Activated CD8-positive, alpha-beta memory T cell treated with anti-CD3 and anti-CD28 coated beads, Interleukin-2, amount 50 U/mL, for 48 hours (primary cell): ENCODE results near the gene PTPRN2.
A peak's percentile ranks its signal among the peaks of the same experiment; 100 is the strongest.

Experiments
- DNase-seq: peaks from one replicate; pipeline ENCODE4 v3.0.0-alpha.2; 2020

PTPRN2 gene

DNA sequence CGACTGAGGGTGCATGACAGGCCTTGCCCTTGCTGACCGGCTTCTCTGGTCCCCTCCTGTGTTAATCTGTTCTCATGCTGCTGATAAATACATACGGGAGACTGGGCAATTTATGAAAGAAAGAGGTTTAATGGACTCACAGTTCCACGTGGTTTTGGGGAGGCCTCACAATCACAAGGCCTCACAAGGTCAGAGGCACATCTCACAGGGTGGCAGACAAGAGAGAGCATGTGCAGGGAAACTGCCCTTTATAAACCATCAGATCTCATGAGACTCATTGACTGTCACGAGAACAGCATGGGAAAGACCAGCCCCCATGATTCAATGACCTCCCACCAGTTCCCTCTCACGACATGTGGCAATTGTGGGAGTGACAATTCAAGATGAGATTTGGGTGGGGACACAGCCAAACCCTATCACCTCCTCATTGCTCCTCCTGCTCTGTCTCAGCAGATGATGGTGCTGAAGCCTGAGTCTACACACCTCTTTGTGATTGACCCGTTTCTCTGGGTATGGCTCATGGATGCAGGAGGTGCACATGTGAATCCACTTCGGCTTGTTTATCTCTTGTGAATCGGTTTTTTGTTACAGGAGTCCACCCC lies 703.1 kb downstream of the PTPRN2 start:
- no peak for DNase-seq

DNA sequence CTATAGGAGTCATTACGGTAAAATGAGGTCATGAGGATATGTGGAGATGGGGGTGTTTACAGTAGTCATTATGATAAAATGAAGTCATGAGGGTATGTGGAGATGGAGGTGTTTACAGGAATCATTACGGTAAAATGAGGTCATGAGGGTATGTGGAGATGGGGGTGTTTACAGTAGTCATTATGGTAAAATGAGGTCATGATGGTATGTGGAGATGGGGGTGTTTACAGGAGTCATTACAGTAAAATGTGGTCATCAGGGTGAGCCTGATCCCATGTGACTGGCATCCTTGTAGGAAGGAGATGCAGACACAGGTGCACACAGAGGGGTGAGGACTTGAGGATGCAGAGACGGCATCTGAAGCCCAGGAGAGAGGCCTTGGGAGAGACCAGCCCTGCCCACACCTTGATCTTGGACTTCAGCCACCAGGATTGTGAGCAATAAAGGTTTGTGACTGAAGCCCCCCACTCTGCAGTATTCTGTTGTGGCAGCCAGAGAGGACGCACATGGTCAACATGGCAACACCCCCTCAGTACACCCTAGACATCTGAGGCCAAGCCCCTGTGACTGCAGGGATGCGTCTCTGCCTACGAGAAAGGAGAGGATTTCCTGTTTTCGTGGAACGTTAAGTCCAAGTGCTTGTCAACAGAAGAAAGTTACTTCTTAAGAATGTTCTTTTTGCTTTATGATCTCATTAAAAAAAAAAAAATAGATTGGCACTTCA lies 706.4 kb downstream of the PTPRN2 start:
- DNase-seq, result no peak

- no peak for DNase-seq
Measured at GRCh38 chr7:157879391-157879790, 708.2 kb downstream of the PTPRN2 start.

DNA sequence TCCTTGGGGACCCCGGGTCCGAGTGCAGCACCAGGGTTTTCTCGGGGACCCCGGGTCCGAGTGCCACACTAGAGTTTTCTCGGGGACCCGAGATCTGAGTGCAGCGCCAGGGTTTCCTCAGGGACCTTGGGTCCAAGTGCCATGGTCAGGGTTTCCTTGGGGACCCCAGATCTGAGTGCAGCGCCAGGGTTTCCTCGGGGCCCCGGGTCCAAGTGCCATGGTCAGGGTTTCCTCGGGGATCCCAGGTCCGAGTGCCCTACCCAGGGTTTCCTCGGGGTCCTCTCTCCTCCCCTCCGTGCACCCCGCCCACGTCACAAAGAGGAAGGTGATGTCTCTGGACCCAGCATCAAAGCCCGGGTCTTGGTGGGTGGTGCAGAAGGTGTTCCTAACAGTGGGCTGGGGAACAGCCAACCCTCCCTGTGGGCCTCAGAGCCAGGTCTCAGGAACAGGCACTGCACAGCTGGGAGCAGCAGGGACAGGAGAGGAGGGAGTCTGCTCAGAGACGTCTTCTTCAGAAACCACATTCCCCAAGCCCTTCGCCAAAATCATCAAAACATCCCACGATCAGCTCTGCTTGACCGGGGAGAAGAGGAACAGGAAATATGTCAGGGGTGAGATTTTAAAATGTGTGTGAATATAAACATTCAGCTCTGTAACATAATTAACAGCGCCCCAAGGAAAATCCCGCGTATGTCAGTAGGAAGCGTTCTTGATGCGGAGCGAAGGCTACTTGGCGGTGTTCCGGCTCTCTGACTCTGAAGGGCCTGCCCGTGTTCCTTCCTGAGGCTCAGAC lies 710.1 kb downstream of the PTPRN2 start:
- no peak for DNase-seq

DNA sequence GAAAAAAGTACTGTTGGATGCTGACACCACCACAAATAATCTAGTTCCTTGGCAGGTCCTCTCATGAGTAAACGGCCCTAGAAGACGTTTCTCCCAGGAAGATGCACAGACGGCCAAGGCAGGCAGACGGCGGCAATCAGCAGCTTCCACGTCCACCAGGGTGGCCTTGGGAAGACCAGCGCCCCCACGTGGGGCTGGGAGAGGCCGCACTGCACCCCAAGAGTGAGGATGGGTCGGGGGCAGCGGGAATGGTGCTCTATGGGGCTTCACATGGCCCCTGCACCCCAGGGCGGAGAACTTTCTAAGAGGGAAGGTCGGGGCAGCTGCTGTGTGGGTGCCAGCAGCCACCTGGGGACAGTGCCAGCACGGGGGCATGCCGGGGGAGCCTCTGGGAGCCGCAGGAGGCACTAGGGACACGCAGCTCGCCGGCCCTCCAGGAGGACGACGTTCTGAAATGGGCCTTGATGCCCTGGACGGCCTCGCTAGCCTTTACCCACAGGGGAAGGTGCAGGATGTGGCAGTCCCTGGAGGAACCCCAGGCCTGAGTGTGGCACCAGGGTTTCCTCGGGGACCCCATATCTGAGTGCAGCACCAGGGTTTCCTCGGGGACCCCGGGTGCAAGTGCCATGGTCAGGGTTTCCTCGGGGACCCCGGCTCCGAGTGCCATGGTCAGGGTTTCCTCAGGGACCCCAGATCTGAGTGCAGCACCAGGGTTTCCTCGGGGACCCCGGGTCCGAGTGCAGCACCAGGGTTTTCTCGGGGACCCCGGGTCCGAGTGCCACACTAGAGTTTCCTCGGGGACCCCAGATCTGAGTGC lies 710.9 kb downstream of the PTPRN2 start:
- DNase-seq, result no peak

GRCh38 chr7:157875230-157876179 lies 712.1 kb downstream of the PTPRN2 start:
- peak; percentile 73 for DNase-seq

DNA sequence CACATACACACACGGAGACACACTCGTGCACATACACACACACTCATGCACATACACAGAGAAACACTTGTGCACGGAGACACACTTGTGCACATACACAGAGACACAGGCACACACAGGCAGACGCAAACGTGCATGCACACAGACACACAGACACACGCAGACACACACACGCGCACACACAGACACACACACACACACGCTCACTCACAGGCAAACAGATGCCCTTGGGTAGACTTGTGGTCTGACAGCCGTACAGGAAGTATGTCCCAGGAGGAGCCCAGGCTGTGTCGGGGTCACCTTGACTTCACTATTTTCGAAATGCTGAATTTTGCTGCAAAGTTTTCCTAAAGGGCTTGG lies 712.8 kb downstream of the PTPRN2 start:
- no peak for DNase-seq

- DNase-seq, result no peak
Measured at GRCh38 chr7:157874208-157874816, 713.3 kb downstream of the PTPRN2 start.

- DNase-seq, result no peak
Measured at GRCh38 chr7:157873664-157874063, 714.0 kb downstream of the PTPRN2 start.

GRCh38 chr7:157873181-157873580 lies 714.4 kb downstream of the PTPRN2 start:
- no peak for DNase-seq

GRCh38 chr7:157872447-157872846 lies 715.2 kb downstream of the PTPRN2 start:
- no peak for DNase-seq

DNA sequence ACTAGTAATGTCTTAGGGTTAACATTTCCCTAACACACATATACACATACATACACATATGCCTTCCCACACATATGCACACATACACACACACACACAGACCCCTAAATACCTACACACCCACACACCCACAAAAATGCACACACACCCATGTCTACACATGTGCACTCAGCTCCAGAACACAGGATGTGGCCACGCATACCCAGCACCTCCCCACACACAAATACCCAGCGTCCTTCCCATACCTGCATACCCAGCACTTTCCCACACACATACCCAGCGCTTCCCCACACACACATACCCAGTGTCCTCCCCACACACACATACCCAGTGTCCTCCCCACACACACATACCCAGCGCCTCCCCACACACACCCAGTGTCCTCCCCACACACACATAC lies 715.9 kb downstream of the PTPRN2 start:
- no peak for DNase-seq

DNA sequence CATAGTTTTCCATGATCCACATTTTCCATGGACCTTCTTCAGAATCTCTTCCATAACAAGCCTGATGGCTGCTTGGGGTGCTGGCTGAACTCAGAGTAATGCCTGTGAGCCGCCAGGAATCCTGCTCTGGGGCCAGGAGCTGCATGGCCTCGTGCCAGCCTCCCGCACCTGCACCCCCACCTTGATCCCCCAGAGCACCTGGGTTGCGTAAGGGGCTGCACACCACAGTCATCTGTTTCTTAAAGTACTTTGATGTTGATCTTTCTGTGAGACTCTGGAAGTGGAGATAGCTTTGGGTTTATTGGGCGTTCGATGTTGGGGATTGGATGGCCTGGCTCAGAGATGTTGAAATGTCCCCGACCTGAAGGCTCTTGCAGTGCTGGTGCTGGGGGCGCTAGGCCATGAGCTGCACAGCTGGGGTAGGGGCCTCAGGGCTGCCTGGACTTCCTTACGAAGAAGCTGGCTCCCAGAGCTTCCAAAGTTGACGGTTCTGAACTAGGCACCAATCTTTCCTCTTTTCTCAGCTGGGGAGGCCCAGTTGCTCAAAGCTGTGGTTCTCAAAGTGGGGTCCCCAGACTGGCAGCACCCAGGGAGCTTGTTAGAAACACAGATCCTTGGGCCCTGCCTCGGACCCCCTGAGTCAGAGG lies 716.9 kb downstream of the PTPRN2 start:
- DNase-seq, result no peak

DNA sequence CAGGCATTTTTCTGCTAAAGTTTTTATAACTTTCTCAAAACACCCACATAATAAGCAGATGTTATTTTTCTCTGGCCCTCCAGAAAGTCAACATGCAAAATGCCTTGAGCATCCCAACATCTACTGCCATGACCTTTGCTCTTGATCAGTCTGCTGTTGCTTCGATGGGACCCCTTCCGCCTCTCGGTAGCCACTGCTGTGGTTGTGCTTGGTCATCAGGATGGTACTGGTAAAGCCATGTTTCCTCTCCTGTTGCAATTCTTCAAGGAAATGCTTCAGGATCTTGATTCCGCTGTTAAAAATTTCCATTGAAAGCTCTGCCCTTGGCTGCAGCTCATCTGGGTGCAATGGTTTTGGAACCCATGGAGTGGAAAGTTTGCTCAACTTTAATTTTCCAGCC lies 717.8 kb downstream of the PTPRN2 start:
- no peak for DNase-seq

GRCh38 chr7:157867685-157868305 lies 719.8 kb downstream of the PTPRN2 start:
- no peak for DNase-seq

- no peak for DNase-seq
Measured at GRCh38 chr7:157866336-157866924, 721.2 kb downstream of the PTPRN2 start.

DNA sequence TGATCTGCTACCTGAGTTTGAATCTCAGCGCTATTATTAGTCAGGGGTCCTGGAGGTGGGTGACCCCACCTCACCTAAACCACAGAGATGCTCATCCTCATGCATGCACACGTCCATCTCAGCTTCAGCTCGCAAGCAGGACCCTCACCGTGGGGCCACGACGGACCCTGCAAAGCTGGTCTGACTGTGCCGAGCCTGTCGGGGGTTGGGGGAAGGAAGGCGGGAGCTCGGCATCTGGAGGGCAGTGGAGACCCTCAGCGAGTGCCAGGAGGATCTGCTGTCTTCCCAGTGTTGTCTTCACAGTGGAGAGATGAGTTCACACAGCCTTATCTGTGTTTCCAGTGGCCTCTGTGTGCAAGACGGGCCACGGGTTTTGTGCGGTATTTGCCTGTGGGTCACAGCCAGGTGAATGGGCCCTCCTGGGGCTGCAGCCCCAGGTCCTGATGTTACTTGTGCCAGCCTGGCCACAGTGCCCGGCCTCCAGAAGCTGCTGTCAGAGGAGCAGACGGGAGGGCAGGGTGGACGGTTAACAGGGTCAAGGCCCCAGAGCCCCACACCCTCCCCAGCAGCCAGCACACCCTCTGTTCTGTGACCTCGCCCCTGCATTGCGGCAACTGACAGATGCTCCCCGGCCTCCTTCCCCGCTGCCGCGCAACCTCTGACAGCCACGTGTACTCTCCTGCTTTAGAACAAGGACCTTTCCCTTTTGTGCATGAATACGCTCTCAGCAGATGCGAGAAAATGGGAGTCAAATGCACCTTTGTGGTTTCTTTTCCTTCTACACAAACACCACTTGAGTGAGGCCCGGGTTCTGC lies 722.1 kb downstream of the PTPRN2 start:
- no peak for DNase-seq

GRCh38 chr7:157864911-157865310 lies 722.7 kb downstream of the PTPRN2 start:
- no peak for DNase-seq
